Smooth muscle cell (in vitro differentiated cells): Measurements from ENCODE around the gene RGS11. TPM values are rescaled to one million over a fixed set of nuclear protein-coding genes. Genes with fewer than 3 reads are reported as not detected.

Experiments
- DNase-seq: peaks from one replicate; lab custom pipeline; 2025; ENCODE audit not compliant: unreplicated experiment; lab: John Stamatoyannopoulos, UW
- H2AFZ ChIP-seq: fragments of 200-600 bp; sonication (generic); 2 replicates; pipeline ENCODE4 v1.6.0; 2016; ENCODE audit warnings: antibody characterized with exemption, low read depth, mild to moderate bottlenecking
- H3F3A ChIP-seq: fragments of 200-600 bp; sonication (generic); 2 replicates; pipeline ENCODE4 v1.6.0; 2017; ENCODE audit warnings: antibody characterized with exemption, low read depth
- H3K27ac ChIP-seq: fragments of 200-600 bp; sonication (generic); 2 replicates; pipeline ENCODE4 v1.5.1; 2016; ENCODE audit warnings: low read depth, mild to moderate bottlenecking
- H3K27me3 ChIP-seq: fragments of 200-600 bp; sonication (generic); 2 replicates; pipeline ENCODE4 v1.6.1; 2016; ENCODE audit warnings: low read depth, mild to moderate bottlenecking
- H3K36me3 ChIP-seq: fragments of 200-600 bp; sonication (generic); 2 replicates; pipeline ENCODE4 v1.5.1; 2016; ENCODE audit warnings: low read depth
- H3K4me1 ChIP-seq: fragments of 200-600 bp; sonication (generic); 2 replicates; pipeline ENCODE4 v1.5.1; 2016; ENCODE audit warnings: low read depth
- H3K4me2 ChIP-seq: fragments of 200-600 bp; sonication (generic); 2 replicates; pipeline ENCODE4 v1.6.0; 2016; ENCODE audit warnings: mild to moderate bottlenecking
- H3K4me3 ChIP-seq: fragments of 200-600 bp; sonication (generic); 2 replicates; pipeline ENCODE4 v1.5.1; 2016; ENCODE audit warnings: mild to moderate bottlenecking
- H3K79me2 ChIP-seq: fragments of 200-600 bp; sonication (generic); 2 replicates; pipeline ENCODE4 v1.6.0; 2016; ENCODE audit warnings: low read depth, mild to moderate bottlenecking
- H3K9ac ChIP-seq: fragments of 200-600 bp; sonication (generic); 2 replicates; pipeline ENCODE4 v1.6.0; 2016; ENCODE audit warnings: low read depth
- H3K9me3 ChIP-seq: fragments of 200-600 bp; sonication (generic); replicated peaks from 2 replicates; pipeline ENCODE4 v1.5.1; 2016; ENCODE audit warnings: low read depth
- H4K20me1 ChIP-seq: fragments of 200-600 bp; sonication (generic); 2 replicates; pipeline ENCODE4 v1.6.0; 2016; ENCODE audit warnings: low read depth
- WGBS: methylation state at CpG from one replicate; pipeline ENCODE4 v1.1.7; 2016; ENCODE audit warnings: low lambda C conversion rate; 5-methylcytosine and 5-hydroxymethylcytosine counted together
- polyA plus RNA-seq: library from polyadenylated mRNA; unstranded; fragments of >200 nt; fragmentation: Nextera tagmentation; extraction: Ambion mirVana; gene quantifications from 2 replicates; pipeline ENCODE4 v1.2.1, GENCODE V29; 2016
- total RNA-seq: library from RNA; depleted of rRNA; stranded (reverse); fragments of >200 nt; gene quantifications from 2 replicates; pipeline ENCODE4 v1.2.3, GENCODE V29; 2014
- TF ChIP-seq, protein P1 (sequence below): fragments of 200-600 bp; sonication (generic); IDR thresholded peaks from 2 replicates; pipeline ENCODE4 v1.5.1; 2017; ENCODE audit warnings: borderline replicate concordance, mild to moderate bottlenecking, antibody characterized with exemption; ENCODE audit not compliant: insufficient read depth, poor library complexity, severe bottlenecking

Gene RGS11
- total and polyA plus RNA-seq, 2 experiments from 2014 or later = 2.2 to 3.9 TPM

- no peak overlapping the region for H2AFZ ChIP-seq
- 92% methylated on average over 12 of the region's 12 CpGs for WGBS
- TF ChIP-seq, protein P1, sequence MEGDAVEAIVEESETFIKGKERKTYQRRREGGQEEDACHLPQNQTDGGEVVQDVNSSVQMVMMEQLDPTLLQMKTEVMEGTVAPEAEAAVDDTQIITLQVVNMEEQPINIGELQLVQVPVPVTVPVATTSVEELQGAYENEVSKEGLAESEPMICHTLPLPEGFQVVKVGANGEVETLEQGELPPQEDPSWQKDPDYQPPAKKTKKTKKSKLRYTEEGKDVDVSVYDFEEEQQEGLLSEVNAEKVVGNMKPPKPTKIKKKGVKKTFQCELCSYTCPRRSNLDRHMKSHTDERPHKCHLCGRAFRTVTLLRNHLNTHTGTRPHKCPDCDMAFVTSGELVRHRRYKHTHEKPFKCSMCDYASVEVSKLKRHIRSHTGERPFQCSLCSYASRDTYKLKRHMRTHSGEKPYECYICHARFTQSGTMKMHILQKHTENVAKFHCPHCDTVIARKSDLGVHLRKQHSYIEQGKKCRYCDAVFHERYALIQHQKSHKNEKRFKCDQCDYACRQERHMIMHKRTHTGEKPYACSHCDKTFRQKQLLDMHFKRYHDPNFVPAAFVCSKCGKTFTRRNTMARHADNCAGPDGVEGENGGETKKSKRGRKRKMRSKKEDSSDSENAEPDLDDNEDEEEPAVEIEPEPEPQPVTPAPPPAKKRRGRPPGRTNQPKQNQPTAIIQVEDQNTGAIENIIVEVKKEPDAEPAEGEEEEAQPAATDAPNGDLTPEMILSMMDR = no peak
These were observed 26.3 kb downstream of the RGS11 start for GRCh38 chr16:249431-249830.

GRCh38 chr16:247027-247426 lies 28.7 kb downstream of the RGS11 start:
- peaks cover 9% of the 10 kb centered on the region for H3K79me2 ChIP-seq
- 97% methylated on average over 12 of the region's 12 CpGs for WGBS
- no peak for DNase-seq
- H3K36me3 ChIP-seq = no peaks in the 10 kb centered on the region
- H3K27ac ChIP-seq = no peak overlapping the region
- H3K9me3 ChIP-seq = no peaks in the 10 kb centered on the region
- no peaks in the 10 kb centered on the region for H3K27me3 ChIP-seq
- no peak overlapping the region for H3K9ac ChIP-seq
- no peak overlapping the region for H3K4me2 ChIP-seq
- H3F3A ChIP-seq = no peaks in the 10 kb centered on the region
- TF ChIP-seq, protein P1 = no peak
- H3K4me1 ChIP-seq = no peaks in the 10 kb centered on the region
- H4K20me1 ChIP-seq = peaks cover 38% of the 10 kb centered on the region
- no peak overlapping the region for H2AFZ ChIP-seq
- no peak overlapping the region for H3K4me3 ChIP-seq

More at GRCh38 chr16:249431-249830, 26.3 kb downstream of the RGS11 start:
- DNase-seq = no peak
- Histone ChIP-seq H3K36me3 (no peaks in the 10 kb centered on the region), H3K4me2 (no peak overlapping the region), H3K27ac (no peak overlapping the region), H3K9me3 (no peaks in the 10 kb centered on the region), H3K4me3 (no peak overlapping the region), H3F3A (no peaks in the 10 kb centered on the region), H4K20me1 (peaks cover 20% of the 10 kb centered on the region), H3K79me2 (peaks cover 6% of the 10 kb centered on the region), H3K27me3 (no peaks in the 10 kb centered on the region), H3K4me1 (no peaks in the 10 kb centered on the region), H3K9ac (no peak overlapping the region)

DNA sequence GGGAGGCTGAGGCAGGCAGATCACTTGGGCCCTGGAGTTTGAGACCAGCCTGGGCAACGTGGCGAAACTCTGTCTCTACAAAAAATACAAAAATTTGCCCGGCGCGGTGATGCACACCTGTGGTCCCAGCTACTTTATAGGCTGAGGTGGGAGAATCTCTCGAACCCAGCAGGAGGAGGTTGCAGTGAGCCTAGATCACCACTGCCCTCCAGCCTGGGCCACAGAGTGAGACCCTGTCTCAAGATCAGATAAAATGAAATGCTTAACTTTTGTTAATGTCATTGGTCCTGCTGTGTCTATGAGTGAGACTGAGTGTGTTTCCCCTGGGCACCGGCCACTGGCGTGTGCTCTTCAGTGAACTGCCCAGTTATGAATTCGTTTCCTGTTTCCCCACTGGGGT lies 30.6 kb downstream of the RGS11 start:
- no peak for DNase-seq
- TF ChIP-seq, protein P1 = no peak

GRCh38 chr16:243348-243747 lies 32.4 kb downstream of the RGS11 start:
- Histone ChIP-seq H3K9me3 (no peaks in the 10 kb centered on the region), H3K36me3 (no peaks in the 10 kb centered on the region), H3K4me3 (no peak overlapping the region), H2AFZ (no peak overlapping the region), H3K9ac (no peak overlapping the region), H4K20me1 (peaks cover 39% of the 10 kb centered on the region), H3K4me1 (no peaks in the 10 kb centered on the region), H3K79me2 (peaks cover 23% of the 10 kb centered on the region), H3K27me3 (no peaks in the 10 kb centered on the region), H3F3A (no peaks in the 10 kb centered on the region), H3K4me2 (no peak overlapping the region), H3K27ac (no peak overlapping the region)
- no peak for DNase-seq
- TF ChIP-seq, protein P1 = no peak
- WGBS = 88% methylated on average over 4 of the region's 4 CpGs

More for the DNA sequence above, 30.6 kb downstream of the RGS11 start:
- Histone ChIP-seq H3K36me3 (no peaks in the 10 kb centered on the region), H2AFZ (no peak overlapping the region), H3K9ac (no peak overlapping the region), H3K9me3 (no peaks in the 10 kb centered on the region), H3K27me3 (no peaks in the 10 kb centered on the region), H3K79me2 (peaks cover 22% of the 10 kb centered on the region), H3K27ac (no peak overlapping the region), H3F3A (no peaks in the 10 kb centered on the region), H3K4me1 (no peaks in the 10 kb centered on the region), H4K20me1 (peaks cover 42% of the 10 kb centered on the region), H3K4me2 (no peak overlapping the region), H3K4me3 (no peak overlapping the region)
- WGBS = 97% methylated on average over 9 of the region's 9 CpGs
